WTC11 (cell line): ENCODE data around the gene PPHLN1. TPM values are rescaled to one million over a fixed set of nuclear protein-coding genes. Genes with fewer than 3 reads are reported as not detected.

Experiments
- ATAC-seq: fragments of 200-7000 bp; cut with Tn5 transposase; 2 replicates; pipeline ENCODE4 v1.10.0; 2021; ENCODE audit warnings: mild to moderate bottlenecking, moderate library complexity
- CTCF ChIA-PET: fragments of 300-600 bp; sonication (Branson Sonifier 250); formaldehyde crosslinking; loops from one replicate; lab custom pipeline; 2021; ENCODE audit warnings: antibody characterized with exemption; lab: Charles Lee
- POLR2A ChIA-PET: fragments of 350-600 bp; sonication (Branson Sonifier 250); formaldehyde crosslinking; loops from one replicate; lab custom pipeline; 2021; ENCODE audit warnings: antibody characterized with exemption; lab: Charles Lee
- DNase-seq: peaks from one replicate; pipeline ENCODE4 v3.0.0; 2021; ENCODE audit warnings: low spot score
- H3K27ac Mint-ChIP-seq: 2 replicates; pipeline ENCODE4 v1.8.0; 2021; ENCODE audit warnings: mixed read lengths
- H3K27me3 Mint-ChIP-seq: 2 replicates; pipeline ENCODE4 v1.8.0; 2021; ENCODE audit warnings: low read depth, mild to moderate bottlenecking, moderate library complexity, mixed read lengths
- H3K36me3 Mint-ChIP-seq: 2 replicates; pipeline ENCODE4 v1.8.0; 2021; ENCODE audit warnings: mixed read lengths
- H3K4me1 Mint-ChIP-seq: 2 replicates; pipeline ENCODE4 v1.8.0; 2022; ENCODE audit warnings: mixed read lengths
- H3K4me3 Mint-ChIP-seq: 2 replicates; pipeline ENCODE4 v1.8.0; 2021; ENCODE audit warnings: mild to moderate bottlenecking, moderate library complexity, mixed read lengths
- H3K9me3 Mint-ChIP-seq: 2 replicates; pipeline ENCODE4 v1.8.0; 2021; ENCODE audit warnings: mixed read lengths
- ATF3 ChIP-seq: sonication (generic); formaldehyde crosslinking; conservative IDR thresholded peaks from 2 replicates; pipeline ENCODE4 v1.8.1; 2022; ENCODE audit warnings: mild to moderate bottlenecking, missing genetic modification reagents
- EMX1 ChIP-seq: fragments of 250-450 bp; sonication (Bioruptor Pico); IDR thresholded peaks from 2 replicates; pipeline ENCODE4 v1.8.0; 2021; ENCODE audit warnings: mild to moderate bottlenecking
- FOXP4 ChIP-seq: sonication (generic); formaldehyde crosslinking; IDR thresholded peaks from 2 replicates; pipeline ENCODE4 v1.8.0; 2022; ENCODE audit warnings: mild to moderate bottlenecking, missing genetic modification reagents
- JAZF1 ChIP-seq: fragments of 250-450 bp; sonication (Bioruptor Pico); IDR thresholded peaks from 2 replicates; pipeline ENCODE4 v1.9.0; 2021; ENCODE audit warnings: moderate library complexity, mild to moderate bottlenecking, inconsistent platforms
- JUN ChIP-seq: sonication (generic); formaldehyde crosslinking; IDR thresholded peaks from 2 replicates; pipeline ENCODE4 v1.8.0; 2023; ENCODE audit warnings: mild to moderate bottlenecking, missing genetic modification reagents
- MYBL2 ChIP-seq: sonication (generic); formaldehyde crosslinking; IDR thresholded peaks from 2 replicates; pipeline ENCODE4 v1.8.1; 2023; ENCODE audit warnings: mild to moderate bottlenecking, moderate library complexity, missing genetic modification reagents
- NFYB ChIP-seq: sonication (generic); formaldehyde crosslinking; conservative IDR thresholded peaks from 2 replicates; pipeline ENCODE4 v1.8.0; 2022; ENCODE audit warnings: low read depth, missing genetic modification reagents
- SMAD4 ChIP-seq: sonication (generic); formaldehyde crosslinking; IDR thresholded peaks from 2 replicates; pipeline ENCODE4 v1.8.0; 2022; ENCODE audit warnings: mild to moderate bottlenecking, missing genetic modification reagents
- ZBTB21 ChIP-seq: sonication (generic); formaldehyde crosslinking; IDR thresholded peaks from 2 replicates; pipeline ENCODE4 v1.8.1; 2023; ENCODE audit warnings: mild to moderate bottlenecking, missing genetic modification reagents, borderline replicate concordance
- ZBTB43 ChIP-seq: sonication (generic); formaldehyde crosslinking; IDR thresholded peaks from 2 replicates; pipeline ENCODE4 v1.8.1; 2023; ENCODE audit warnings: mild to moderate bottlenecking, missing genetic modification reagents
- ZMAT4 ChIP-seq: fragments of 250-450 bp; sonication (Bioruptor Pico); IDR thresholded peaks from 2 replicates; pipeline ENCODE4 v1.9.0; 2021; ENCODE audit warnings: mild to moderate bottlenecking
- ZNF121 ChIP-seq: sonication (generic); formaldehyde crosslinking; IDR thresholded peaks from 2 replicates; pipeline ENCODE4 v1.8.0; 2023; ENCODE audit warnings: missing genetic modification reagents
- ZNF416 ChIP-seq: fragments of 250-450 bp; sonication (Bioruptor Pico); IDR thresholded peaks from 2 replicates; pipeline ENCODE4 v1.9.0; 2021; ENCODE audit warnings: mild to moderate bottlenecking, inconsistent platforms
- ZNF512 ChIP-seq: sonication (generic); formaldehyde crosslinking; IDR thresholded peaks from 2 replicates; pipeline ENCODE4 v1.8.1; 2022; ENCODE audit warnings: missing genetic modification reagents, borderline replicate concordance
- total RNA-seq: library from RNA; stranded (reverse); gene quantifications from 3 replicates; pipeline ENCODE4 v1.2.3, GENCODE V29; 2021
- TF ChIP-seq, protein P1 (sequence below): fragments of 250-450 bp; sonication (Bioruptor Pico); conservative IDR thresholded peaks from 2 replicates; pipeline ENCODE4 v1.9.0; 2021; ENCODE audit warnings: mild to moderate bottlenecking
- TF ChIP-seq, protein P2 (sequence below): fragments of 250-450 bp; sonication (Bioruptor Pico); IDR thresholded peaks from 2 replicates; pipeline ENCODE4 v1.9.0; 2021; ENCODE audit warnings: moderate library complexity, mild to moderate bottlenecking, inconsistent platforms, borderline replicate concordance

Gene PPHLN1
- total RNA-seq, 1 experiment from 2014 or later = 61.1 TPM

GRCh38 chr12:42474391-42474790 lies 148.4 kb downstream of the PPHLN1 start (continued):
- TF ChIP-seq, protein P1, sequence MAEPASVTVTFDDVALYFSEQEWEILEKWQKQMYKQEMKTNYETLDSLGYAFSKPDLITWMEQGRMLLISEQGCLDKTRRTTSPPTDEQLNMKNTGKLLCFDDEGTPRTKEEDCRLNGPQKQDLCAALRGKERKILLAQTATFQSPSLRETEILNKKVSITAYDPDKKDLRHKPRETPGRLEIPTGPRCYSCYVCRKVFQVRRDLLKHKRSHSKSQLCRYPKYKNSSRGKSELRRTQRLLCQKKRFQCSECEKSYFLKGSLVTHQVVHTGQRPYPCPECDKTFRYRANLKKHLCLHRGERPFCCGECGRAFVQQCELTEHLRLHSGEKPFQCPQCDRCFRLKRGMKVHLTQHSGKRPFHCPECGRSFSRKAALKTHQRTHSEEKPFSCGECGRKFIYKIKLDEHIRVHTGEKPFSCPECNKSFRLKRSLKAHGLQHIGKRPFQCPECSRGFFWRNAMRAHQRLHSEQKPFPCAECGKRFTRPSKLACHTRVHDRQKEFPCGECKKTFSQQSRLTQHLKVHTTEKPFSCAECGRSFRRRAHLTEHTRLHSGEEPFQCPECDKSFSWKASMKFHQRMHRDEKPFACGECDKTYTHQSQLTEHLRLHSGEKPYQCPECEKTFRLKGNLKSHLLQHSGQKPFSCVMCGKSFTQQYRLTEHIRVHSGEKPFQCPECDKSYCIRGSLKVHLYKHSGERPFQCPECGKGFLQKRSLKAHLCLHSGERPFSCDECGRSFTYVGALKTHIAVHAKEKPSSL (CRISPR knock-in tag) = no peak
- TF ChIP-seq JUN = no peak
- TF ChIP-seq NFYB (CRISPR knock-in tag) = no peak
- TF ChIP-seq ZMAT4 = no peak
- no peak for TF ChIP-seq MYBL2 (CRISPR knock-in tag)
- TF ChIP-seq ZBTB21 (CRISPR knock-in tag) = no peak
- TF ChIP-seq ZNF416 = no peak

GRCh38 chr12:42475106-42475505 lies 149.1 kb downstream of the PPHLN1 start:
- ChIA-PET POLR2A (no interaction called here), CTCF (no interaction called here)
- TF ChIP-seq ZBTB43 (CRISPR knock-in tag) (no peak), FOXP4 (CRISPR knock-in tag) (no peak), ZMAT4 (no peak), JAZF1 (CRISPR knock-in tag) (no peak), SMAD4 (CRISPR knock-in tag) (no peak), ATF3 (no peak), ZNF121 (CRISPR knock-in tag) (no peak), ZNF512 (CRISPR knock-in tag) (no peak), EMX1 (CRISPR knock-in tag) (no peak)
- ATAC-seq (no peak), DNase-seq (no peak)
- Mint-ChIP-seq H3K27ac (no peak overlapping the region), H3K4me1 (peaks cover 69% of the 10 kb centered on the region), H3K9me3 (no peaks in the 10 kb centered on the region), H3K4me3 (no peak overlapping the region), H3K36me3 (0 out of 2 replicates have a peak, but pooled peaks cover 5% of the 10 kb centered on the region), H3K27me3 (peaks cover 10% of the 10 kb centered on the region)

DNA sequence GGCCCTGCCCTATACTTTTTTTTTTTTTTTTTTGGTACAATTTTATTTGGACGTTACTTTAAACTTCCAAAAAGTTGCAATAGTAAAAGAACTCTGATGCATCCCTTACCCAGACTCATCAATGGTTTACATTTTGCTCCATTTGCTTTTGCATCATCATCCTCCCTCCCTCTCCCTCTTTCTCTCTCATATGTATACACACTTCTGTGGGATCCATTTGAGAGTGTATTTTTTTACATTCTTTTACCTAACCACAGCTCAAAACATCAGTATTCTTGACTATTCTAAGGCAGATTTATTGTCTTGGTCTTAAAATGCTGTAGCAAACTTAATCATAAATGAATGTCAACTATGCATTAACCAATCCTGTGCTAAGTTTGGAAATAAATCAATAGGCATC lies 152.0 kb downstream of the PPHLN1 start:
- ChIA-PET CTCF (no interaction called here), POLR2A (no interaction called here)
- ATAC-seq (no peak), DNase-seq (no peak)
- no peak overlapping the region for H3K4me3 Mint-ChIP-seq
- peaks cover 34% of the 10 kb centered on the region for H3K27me3 Mint-ChIP-seq
- H3K36me3 Mint-ChIP-seq = no peaks in the 10 kb centered on the region
- H3K4me1 Mint-ChIP-seq = peaks cover 65% of the 10 kb centered on the region
- no peaks in the 10 kb centered on the region for H3K9me3 Mint-ChIP-seq
- no peak overlapping the region for H3K27ac Mint-ChIP-seq
- TF ChIP-seq, protein P2, sequence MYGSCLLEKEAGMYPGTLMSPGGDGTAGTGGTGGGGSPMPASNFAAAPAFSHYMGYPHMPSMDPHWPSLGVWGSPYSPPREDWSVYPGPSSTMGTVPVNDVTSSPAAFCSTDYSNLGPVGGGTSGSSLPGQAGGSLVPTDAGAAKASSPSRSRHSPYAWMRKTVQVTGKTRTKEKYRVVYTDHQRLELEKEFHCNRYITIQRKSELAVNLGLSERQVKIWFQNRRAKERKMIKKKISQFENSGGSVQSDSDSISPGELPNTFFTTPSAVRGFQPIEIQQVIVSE = no peak
- no peak for TF ChIP-seq ZBTB21 (CRISPR knock-in tag)
